Brain microvascular endothelial cell (primary cell): ENCODE results near the gene LMF1.

Experiments
- DNase-seq: peaks from one replicate; pipeline ENCODE4 v3.0.0-alpha.2; 2020
- H3K27ac ChIP-seq: fragments of 250-450 bp; sonication (Bioruptor Pico); 2 replicates; pipeline ENCODE4 v1.5.1; 2020; ENCODE audit warnings: mild to moderate bottlenecking, moderate library complexity
- H3K27me3 ChIP-seq: fragments of 250-450 bp; sonication (Bioruptor Pico); replicated peaks from 2 replicates; pipeline ENCODE4 v1.5.1; 2020; ENCODE audit warnings: mild to moderate bottlenecking
- H3K36me3 ChIP-seq: fragments of 250-450 bp; sonication (Bioruptor Pico); replicated peaks from 2 replicates; pipeline ENCODE4 v1.5.1; 2020; ENCODE audit warnings: mild to moderate bottlenecking
- H3K4me3 ChIP-seq: 2 replicates; pipeline ENCODE4 v1.5.1; 2011; ENCODE audit warnings: low read depth, mild to moderate bottlenecking, control low read depth, low read length, moderate library complexity
- CTCF ChIP-seq: IDR thresholded peaks from 2 replicates; pipeline ENCODE4 v1.5.1; 2011; ENCODE audit warnings: low read depth, mild to moderate bottlenecking, moderate library complexity, low read length, control low read depth, inconsistent platforms; ENCODE audit errors: missing control alignments
- in situ Hi-C: cut with HindIII; loops from 2 replicates; pipeline ENCODE4 v1.10.0; 2017; ENCODE audit warnings: low sequenced_read_pairs, low pct_ligation_motif_present

Gene LMF1

GRCh38 chr16:901715-902601 is 68.8 kb downstream of the LMF1 start:
- H3K4me3 ChIP-seq, result no peak overlapping the region
- TF ChIP-seq CTCF, result no peak
- H3K36me3 ChIP-seq, result no peaks in the 10 kb centered on the region
- in situ Hi-C loops, result no loop called here
- H3K27me3 ChIP-seq, result no peaks in the 10 kb centered on the region
- DNase-seq, result no peak
- H3K27ac ChIP-seq, result no peak overlapping the region

- Histone ChIP-seq H3K27me3 (no peaks in the 10 kb centered on the region), H3K36me3 (no peaks in the 10 kb centered on the region), H3K4me3 (no peak overlapping the region), H3K27ac (no peak overlapping the region)
- DNase-seq, result no peak
- no peak for TF ChIP-seq CTCF
- in situ Hi-C loops, result no loop called here
Measured at GRCh38 chr16:901149-901548, 69.6 kb downstream of the LMF1 start.

- in situ Hi-C loops, result no loop called here
- no peaks in the 10 kb centered on the region for H3K36me3 ChIP-seq
Measured at GRCh38 chr16:900211-900610, 70.6 kb downstream of the LMF1 start.

DNA sequence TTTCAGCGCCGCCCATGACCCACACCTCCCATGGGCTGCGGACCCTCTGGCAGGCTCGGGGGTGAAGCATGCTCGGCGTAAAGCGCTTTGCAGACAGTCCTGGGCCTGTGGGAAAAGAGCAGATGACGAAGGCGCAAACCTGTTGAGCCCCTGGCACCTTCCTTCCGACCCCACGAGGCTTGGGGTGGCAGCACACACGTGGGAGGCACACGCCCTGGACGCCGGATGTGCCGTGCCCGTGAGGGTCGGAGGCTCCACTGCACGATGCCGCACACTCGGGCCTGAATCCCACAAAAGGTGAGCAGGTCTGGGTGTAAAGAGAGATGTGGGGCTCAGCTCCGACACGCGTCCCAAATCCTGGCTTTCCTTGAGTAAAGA is 71.1 kb downstream of the LMF1 start:
- H3K36me3 ChIP-seq, result no peaks in the 10 kb centered on the region
- H3K27me3 ChIP-seq, result no peaks in the 10 kb centered on the region
- H3K4me3 ChIP-seq, result no peak overlapping the region
- in situ Hi-C loops, result no loop called here
- DNase-seq, result no peak
- no peak for TF ChIP-seq CTCF
- H3K27ac ChIP-seq, result no peak overlapping the region

More at GRCh38 chr16:900211-900610, 70.6 kb downstream of the LMF1 start:
- Histone ChIP-seq H3K27ac (no peak overlapping the region), H3K27me3 (no peaks in the 10 kb centered on the region), H3K4me3 (no peak overlapping the region)
- no peak for DNase-seq
- no peak for TF ChIP-seq CTCF

- H3K27me3 ChIP-seq, result no peaks in the 10 kb centered on the region
- H3K36me3 ChIP-seq, result no peaks in the 10 kb centered on the region
- no peak for DNase-seq
- in situ Hi-C loops, result no loop called here
- no peak overlapping the region for H3K27ac ChIP-seq
- TF ChIP-seq CTCF, result no peak
- H3K4me3 ChIP-seq, result no peak overlapping the region
Measured at GRCh38 chr16:898761-899682, 71.8 kb downstream of the LMF1 start.
